Esophagus squamous epithelium (tissue), 5 donors: ENCODE results near the gene WDR33. TPM values are rescaled to one million over a fixed set of nuclear protein-coding genes. Genes with fewer than 3 reads are reported as not detected.
A peak's percentile ranks its signal among the peaks of the same experiment; 100 is the strongest.

Experiments
- DNase-seq: peaks from one replicate; lab custom pipeline; 2025; lab: John Stamatoyannopoulos, UW
- H3K27ac ChIP-seq, 4 donors: fragments of 200-600 bp; sonication (generic); one replicate each; pipeline ENCODE4 v1.5.1; 2016 to 2019; ENCODE audit warnings: mild to moderate bottlenecking in 1 of 4
- H3K27me3 ChIP-seq, 4 donors: fragments of 200-600 bp; sonication (generic); 1 replicate in 3 of 4; 2 replicates in 1 of 4; pipeline versions ENCODE4 v1.5.1 to v1.6.0; 2017 to 2021; ENCODE audit warnings: antibody characterized with exemption in 1 of 4
- H3K36me3 ChIP-seq, 3 donors: fragments of 200-600 bp; sonication (generic); one replicate each; pipeline ENCODE4 v1.5.1; 2016 to 2019
- H3K4me1 ChIP-seq, 3 donors: fragments of 200-600 bp; sonication (generic); one replicate each; pipeline ENCODE4 v1.5.1; 2017 to 2019
- H3K4me3 ChIP-seq, 4 donors: fragments of 200-600 bp; sonication (generic); 1 replicate in 3 of 4; 2 replicates in 1 of 4; pipeline ENCODE4 v1.5.1; 2016 to 2019; ENCODE audit warnings: mild to moderate bottlenecking in 2 of 4, moderate library complexity in 1 of 4
- H3K9me3 ChIP-seq, 3 donors: fragments of 200-600 bp; sonication (generic); one replicate each; pipeline ENCODE4 v1.5.1; 2016 to 2019
- POLR2A ChIP-seq, 4 donors: fragments of 450-650 bp; IDR thresholded peaks; one replicate each; pipeline ENCODE4 v1.6.1; 2017; ENCODE audit warnings: antibody characterized with exemption in 4 of 4, mild to moderate bottlenecking in 4 of 4, moderate library complexity in 3 of 4
- WGBS, 2 donors: methylation state at CpG; one replicate each; pipeline ENCODE4 v1.1.5; 2018; 5-methylcytosine and 5-hydroxymethylcytosine counted together
- intact Hi-C: fragments of 100-400 bp; cut with DNase I; formaldehyde crosslinking; loops from one replicate; pipeline ENCODE4 v1.15.0; 2022
- total RNA-seq, 4 donors: library from RNA; depleted of rRNA; stranded (reverse); fragments of >200 nt; gene quantifications; one replicate each; pipeline ENCODE4 v1.1.0, GENCODE V29; 2016
- TF ChIP-seq, protein P1 (sequence below), 6 experiments: fragments of 450-650 bp in 4 of 6; fragments of 200-600 bp in 2 of 6; sonication (generic) in 2 of 6; IDR thresholded peaks; one replicate each; pipeline ENCODE4 v1.5.1; 2016 to 2019; ENCODE audit warnings: antibody characterized with exemption in 6 of 6, mild to moderate bottlenecking in 4 of 6, moderate library complexity in 4 of 6
- donor health status: DM: yes; HTN: yes; CAD: no.

Gene WDR33
- total RNA-seq, 4 donors from 2014 or later, result 15.6 to 41.8 (median 26.0) TPM

DNA sequence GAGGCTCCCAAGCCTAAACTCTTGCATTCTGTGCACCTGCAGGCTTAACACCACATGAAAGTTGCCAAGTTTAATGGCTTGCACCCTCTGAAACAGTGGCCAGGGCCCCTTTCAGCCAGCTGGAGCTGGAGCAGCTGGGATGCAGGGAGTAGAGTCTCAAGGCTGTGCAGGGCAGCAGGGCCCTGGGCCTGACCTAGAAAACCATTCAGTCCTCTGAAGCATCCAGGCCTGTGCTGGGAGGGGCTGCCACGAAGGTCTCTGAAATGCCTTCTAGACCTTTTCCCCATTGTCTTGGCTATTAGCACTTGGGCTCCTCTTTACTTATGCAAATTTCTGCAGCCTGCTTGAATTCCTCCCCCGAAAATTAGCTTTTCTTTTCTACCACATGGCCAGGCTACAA lies 120.3 kb downstream of the WDR33 start:
- Histone ChIP-seq H3K36me3 (no peaks in the 10 kb centered on the region), H3K4me1 (peaks cover 0 to 17% (median 6%) of the 10 kb centered on the region in 3 donors), H3K27ac (no peak overlapping the region), H3K4me3 (no peak overlapping the region), H3K27me3 (no peaks in the 10 kb centered on the region), H3K9me3 (peaks cover 0 to 13% (median 12%) of the 10 kb centered on the region in 3 donors)
- intact Hi-C loops, result no loop called here
- WGBS, 2 donors, result 80 to 88% methylated on average over 2 of the region's 2 CpGs
- TF ChIP-seq, protein P1, sequence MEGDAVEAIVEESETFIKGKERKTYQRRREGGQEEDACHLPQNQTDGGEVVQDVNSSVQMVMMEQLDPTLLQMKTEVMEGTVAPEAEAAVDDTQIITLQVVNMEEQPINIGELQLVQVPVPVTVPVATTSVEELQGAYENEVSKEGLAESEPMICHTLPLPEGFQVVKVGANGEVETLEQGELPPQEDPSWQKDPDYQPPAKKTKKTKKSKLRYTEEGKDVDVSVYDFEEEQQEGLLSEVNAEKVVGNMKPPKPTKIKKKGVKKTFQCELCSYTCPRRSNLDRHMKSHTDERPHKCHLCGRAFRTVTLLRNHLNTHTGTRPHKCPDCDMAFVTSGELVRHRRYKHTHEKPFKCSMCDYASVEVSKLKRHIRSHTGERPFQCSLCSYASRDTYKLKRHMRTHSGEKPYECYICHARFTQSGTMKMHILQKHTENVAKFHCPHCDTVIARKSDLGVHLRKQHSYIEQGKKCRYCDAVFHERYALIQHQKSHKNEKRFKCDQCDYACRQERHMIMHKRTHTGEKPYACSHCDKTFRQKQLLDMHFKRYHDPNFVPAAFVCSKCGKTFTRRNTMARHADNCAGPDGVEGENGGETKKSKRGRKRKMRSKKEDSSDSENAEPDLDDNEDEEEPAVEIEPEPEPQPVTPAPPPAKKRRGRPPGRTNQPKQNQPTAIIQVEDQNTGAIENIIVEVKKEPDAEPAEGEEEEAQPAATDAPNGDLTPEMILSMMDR (IDR thresholded peaks at IDR 0.05), result no peak
- no peak for TF ChIP-seq POLR2A (IDR thresholded peaks at IDR 0.05)
- DNase-seq, result no peak

DNA sequence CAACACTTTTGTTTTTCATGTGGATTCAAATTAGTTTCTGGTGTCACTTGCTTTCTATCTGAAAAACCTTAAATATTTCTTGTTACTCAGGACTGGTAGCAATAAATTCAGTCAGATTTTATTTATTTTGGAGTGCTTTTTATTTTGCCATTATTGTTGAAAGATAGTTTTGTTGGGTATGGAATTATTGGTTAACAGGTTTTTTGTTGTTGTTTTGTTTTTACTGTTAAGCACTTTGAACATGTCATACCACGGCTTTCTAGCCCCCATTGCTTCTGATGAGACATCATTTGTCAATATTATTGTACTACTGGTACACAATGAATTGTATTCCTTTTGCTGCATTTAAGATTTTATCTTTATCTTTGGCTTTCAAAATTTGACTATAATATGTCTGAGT lies 122.6 kb downstream of the WDR33 start:
- intact Hi-C loops, result no loop called here

DNA sequence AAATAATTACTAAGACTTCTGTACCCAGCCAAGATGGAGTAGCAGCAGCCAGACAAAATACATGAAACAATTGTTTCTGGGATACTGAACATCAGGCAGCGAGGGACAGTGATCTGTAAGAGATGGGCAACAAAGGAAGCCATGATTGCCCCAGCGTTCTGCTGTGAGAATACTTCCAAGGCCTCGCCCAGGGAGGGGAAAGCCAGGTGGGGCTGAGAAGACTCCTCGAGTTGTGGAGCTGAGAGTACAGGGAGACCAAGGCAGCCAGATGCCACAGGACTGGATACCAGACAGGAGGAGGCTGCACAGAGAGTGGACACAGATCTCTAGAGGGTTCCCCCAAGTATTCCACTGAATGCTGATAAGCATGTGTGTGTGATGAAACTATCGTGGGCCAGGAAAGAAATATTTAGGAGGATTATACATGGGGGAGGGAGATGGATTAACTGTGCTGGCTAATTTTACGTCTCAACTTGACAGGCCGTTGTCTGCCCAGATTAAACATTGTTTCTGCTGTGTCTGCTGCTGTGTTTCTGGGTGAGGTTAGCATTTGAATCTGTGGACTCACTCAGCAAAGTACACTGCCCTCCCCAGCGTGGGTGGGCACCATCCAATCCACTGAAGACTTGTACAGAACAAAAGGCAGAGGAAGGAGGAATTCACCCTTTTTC lies 125.4 kb downstream of the WDR33 start:
- H3K27me3 ChIP-seq, result no peaks in the 10 kb centered on the region
- intact Hi-C loops, result no loop called here
- peaks cover 0 to 6% (median 6%) of the 10 kb centered on the region in 3 donors for H3K9me3 ChIP-seq
- TF ChIP-seq, protein P1 (IDR thresholded peaks at IDR 0.05), result no peak
- no peak for TF ChIP-seq POLR2A (IDR thresholded peaks at IDR 0.05)
- DNase-seq, result no peak
- 40 to 52% methylated on average over 8 of the region's 8 CpGs for WGBS, 2 donors
- peak overlapping the region in 3 of 4 donors; percentile 13 to 34 (median 32) for H3K27ac ChIP-seq
- H3K36me3 ChIP-seq, result no peaks in the 10 kb centered on the region
- peaks cover 4 to 51% (median 7%) of the 10 kb centered on the region in 3 donors for H3K4me1 ChIP-seq
- H3K4me3 ChIP-seq, result no peak overlapping the region

More for the DNA sequence above, 122.6 kb downstream of the WDR33 start:
- H3K4me3 ChIP-seq, result no peak overlapping the region
- H3K27ac ChIP-seq, result no peak overlapping the region
- no peaks in the 10 kb centered on the region for H3K36me3 ChIP-seq
- TF ChIP-seq, protein P1 (IDR thresholded peaks at IDR 0.05), result no peak
- no peak for TF ChIP-seq POLR2A (IDR thresholded peaks at IDR 0.05)
- no peak for DNase-seq
- H3K27me3 ChIP-seq, result no peaks in the 10 kb centered on the region
- WGBS, 2 donors, result 64 to 70% methylated on average over 1 of the region's 1 CpG
- peaks cover 0 to 13% (median 12%) of the 10 kb centered on the region in 3 donors for H3K9me3 ChIP-seq
- peaks cover 0 to 24% (median 0%) of the 10 kb centered on the region in 3 donors for H3K4me1 ChIP-seq

DNA sequence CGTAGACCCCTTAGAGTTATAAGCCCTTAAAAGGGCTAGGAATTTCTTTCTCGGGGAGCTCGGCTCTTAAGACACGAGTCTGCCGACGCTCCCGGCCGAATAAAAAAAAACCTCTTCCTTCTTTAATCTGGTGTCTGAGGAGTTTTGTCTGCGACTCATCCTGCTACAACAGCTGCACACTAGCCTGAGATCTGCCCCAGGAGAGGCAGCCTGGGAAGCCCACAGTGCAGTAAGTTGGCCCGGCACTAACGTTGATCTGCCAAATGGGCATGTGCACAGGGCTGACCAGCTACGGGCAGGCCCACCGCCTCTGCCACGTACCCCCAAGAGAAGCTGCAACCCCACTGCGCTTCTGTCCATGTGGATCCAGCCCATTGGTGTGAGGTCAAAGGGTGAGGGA lies 127.2 kb downstream of the WDR33 start:
- no peaks in the 10 kb centered on the region for H3K36me3 ChIP-seq
- peaks cover 4 to 58% (median 7%) of the 10 kb centered on the region in 3 donors for H3K4me1 ChIP-seq
- H3K27me3 ChIP-seq, result no peaks in the 10 kb centered on the region
- TF ChIP-seq POLR2A (IDR thresholded peaks at IDR 0.05), result no peak
- TF ChIP-seq, protein P1 (IDR thresholded peaks at IDR 0.05), result no peak
- no peaks in the 10 kb centered on the region for H3K9me3 ChIP-seq
- DNase-seq, result no peak
- 53 to 83% methylated on average over 8 to 11 of the region's 15 CpGs for WGBS, 2 donors
- H3K4me3 ChIP-seq, result no peak overlapping the region
- intact Hi-C loops, result no loop called here
- peak overlapping the region in 2 of 4 donors; percentile 42 to 50 for H3K27ac ChIP-seq

DNA sequence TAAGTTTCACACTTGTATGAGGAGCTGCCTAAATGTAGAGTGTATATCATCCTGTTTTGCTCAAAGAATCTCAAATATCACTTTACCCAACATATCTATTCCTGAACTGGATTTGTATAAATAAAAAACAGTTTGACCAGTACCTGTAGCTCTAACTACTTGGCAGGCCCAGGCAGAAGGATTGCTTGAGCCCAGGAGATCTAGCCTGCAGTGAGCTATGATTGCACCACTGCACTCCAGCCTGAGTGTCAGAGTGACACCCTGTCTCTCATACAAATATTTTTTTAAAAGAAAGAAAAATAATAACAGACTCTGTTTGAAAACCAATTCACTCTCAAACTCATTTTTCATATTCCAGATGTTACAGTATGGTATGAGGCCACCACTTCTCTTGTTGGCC lies 127.9 kb downstream of the WDR33 start:
- DNase-seq, result no peak
- TF ChIP-seq, protein P1 (IDR thresholded peaks at IDR 0.05), result no peak
- TF ChIP-seq POLR2A (IDR thresholded peaks at IDR 0.05), result no peak

More for the DNA sequence above, 127.9 kb downstream of the WDR33 start:
- H3K9me3 ChIP-seq, result no peaks in the 10 kb centered on the region
- no peaks in the 10 kb centered on the region for H3K36me3 ChIP-seq
- H3K27ac ChIP-seq, result peak overlapping the region in 1 of 4 donors; percentile 50
- peaks cover 0 to 4% (median 0%) of the 10 kb centered on the region in 4 donors for H3K27me3 ChIP-seq
- peaks cover 4 to 58% (median 7%) of the 10 kb centered on the region in 3 donors for H3K4me1 ChIP-seq
- H3K4me3 ChIP-seq, result no peak overlapping the region
- intact Hi-C loops, result no loop called here
